ENCODE measurements around the gene ADISSP. TPM values are rescaled to one million over a fixed set of nuclear protein-coding genes. Genes with fewer than 3 reads are reported as not detected.
A peak's percentile ranks its signal among the peaks of the same experiment; 100 is the strongest.

The ADISSP gene
- total RNA-seq, 1 donor from 2014 or later, result 10.2 TPM

DNA sequence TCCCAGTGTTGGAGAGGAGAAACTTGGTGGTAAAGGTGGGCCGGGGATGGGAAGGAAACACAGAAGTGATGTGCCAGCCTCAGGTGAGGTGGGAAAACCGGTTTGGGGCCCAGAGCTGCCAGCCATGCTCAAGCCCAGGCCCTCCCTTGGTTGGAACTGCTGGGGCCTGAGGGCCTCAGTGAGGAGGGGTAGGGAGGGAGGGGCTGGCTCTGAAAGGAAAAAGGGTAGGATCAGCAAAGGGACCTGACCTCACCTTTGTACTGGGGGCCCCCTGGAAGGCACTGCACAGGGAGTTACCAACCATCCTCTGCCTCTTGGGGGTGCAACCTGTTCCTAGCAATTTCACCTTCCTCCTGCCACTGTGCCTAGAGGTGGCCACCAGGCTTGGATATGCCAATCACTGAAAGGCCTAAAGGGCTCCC lies 15.5 kb upstream of the ADISSP start:
- intact Hi-C loops (cut with micrococcal nuclease), result no loop called here
- Histone ChIP-seq H3K9me3 (replicated peaks) (no peaks in the 10 kb centered on the region), H3K27ac (replicated peaks) (no peak overlapping the region), H3K4me3 (no peak overlapping the region), H3K4me1 (peaks cover 57% of the 10 kb centered on the region), H3K27me3 (ENCODE audit: low read depth) (no peaks in the 10 kb centered on the region), H3K36me3 (peaks cover 6% of the 10 kb centered on the region)
- TF ChIP-seq, protein P1, sequence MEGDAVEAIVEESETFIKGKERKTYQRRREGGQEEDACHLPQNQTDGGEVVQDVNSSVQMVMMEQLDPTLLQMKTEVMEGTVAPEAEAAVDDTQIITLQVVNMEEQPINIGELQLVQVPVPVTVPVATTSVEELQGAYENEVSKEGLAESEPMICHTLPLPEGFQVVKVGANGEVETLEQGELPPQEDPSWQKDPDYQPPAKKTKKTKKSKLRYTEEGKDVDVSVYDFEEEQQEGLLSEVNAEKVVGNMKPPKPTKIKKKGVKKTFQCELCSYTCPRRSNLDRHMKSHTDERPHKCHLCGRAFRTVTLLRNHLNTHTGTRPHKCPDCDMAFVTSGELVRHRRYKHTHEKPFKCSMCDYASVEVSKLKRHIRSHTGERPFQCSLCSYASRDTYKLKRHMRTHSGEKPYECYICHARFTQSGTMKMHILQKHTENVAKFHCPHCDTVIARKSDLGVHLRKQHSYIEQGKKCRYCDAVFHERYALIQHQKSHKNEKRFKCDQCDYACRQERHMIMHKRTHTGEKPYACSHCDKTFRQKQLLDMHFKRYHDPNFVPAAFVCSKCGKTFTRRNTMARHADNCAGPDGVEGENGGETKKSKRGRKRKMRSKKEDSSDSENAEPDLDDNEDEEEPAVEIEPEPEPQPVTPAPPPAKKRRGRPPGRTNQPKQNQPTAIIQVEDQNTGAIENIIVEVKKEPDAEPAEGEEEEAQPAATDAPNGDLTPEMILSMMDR (IDR thresholded peaks at IDR 0.05; ENCODE audit: borderline replicate concordance), result no peak
- no peak for DNase-seq

DNA sequence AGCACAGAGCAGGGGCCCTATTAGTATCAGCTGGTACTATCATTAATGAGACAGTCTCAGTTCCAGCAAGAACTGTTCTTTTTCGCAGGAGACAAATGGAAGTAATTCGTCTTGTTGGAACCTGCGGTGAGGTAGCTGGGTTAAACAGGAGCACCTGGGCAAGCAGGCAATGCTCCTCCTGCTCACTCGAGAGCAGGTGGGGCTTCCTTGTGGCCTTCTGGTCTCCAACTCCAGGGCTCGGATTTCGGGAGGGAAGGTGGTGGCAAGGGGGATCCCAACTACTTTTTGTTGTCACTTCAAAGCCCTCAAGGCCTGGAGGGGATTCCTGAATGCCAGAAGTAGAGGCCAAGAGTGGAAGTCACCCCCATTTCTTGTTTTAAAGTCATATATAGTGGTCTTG lies 15.0 kb upstream of the ADISSP start:
- intact Hi-C loops (cut with micrococcal nuclease), result no loop called here
- Histone ChIP-seq H3K27ac (replicated peaks) (no peak overlapping the region), H3K9me3 (replicated peaks) (no peaks in the 10 kb centered on the region), H3K4me3 (no peak overlapping the region), H3K4me1 (peaks cover 62% of the 10 kb centered on the region), H3K36me3 (peaks cover 6% of the 10 kb centered on the region), H3K27me3 (ENCODE audit: low read depth) (no peaks in the 10 kb centered on the region)
- TF ChIP-seq, protein P1 (IDR thresholded peaks at IDR 0.05; ENCODE audit: borderline replicate concordance), result no peak
- DNase-seq, result no peak

DNA sequence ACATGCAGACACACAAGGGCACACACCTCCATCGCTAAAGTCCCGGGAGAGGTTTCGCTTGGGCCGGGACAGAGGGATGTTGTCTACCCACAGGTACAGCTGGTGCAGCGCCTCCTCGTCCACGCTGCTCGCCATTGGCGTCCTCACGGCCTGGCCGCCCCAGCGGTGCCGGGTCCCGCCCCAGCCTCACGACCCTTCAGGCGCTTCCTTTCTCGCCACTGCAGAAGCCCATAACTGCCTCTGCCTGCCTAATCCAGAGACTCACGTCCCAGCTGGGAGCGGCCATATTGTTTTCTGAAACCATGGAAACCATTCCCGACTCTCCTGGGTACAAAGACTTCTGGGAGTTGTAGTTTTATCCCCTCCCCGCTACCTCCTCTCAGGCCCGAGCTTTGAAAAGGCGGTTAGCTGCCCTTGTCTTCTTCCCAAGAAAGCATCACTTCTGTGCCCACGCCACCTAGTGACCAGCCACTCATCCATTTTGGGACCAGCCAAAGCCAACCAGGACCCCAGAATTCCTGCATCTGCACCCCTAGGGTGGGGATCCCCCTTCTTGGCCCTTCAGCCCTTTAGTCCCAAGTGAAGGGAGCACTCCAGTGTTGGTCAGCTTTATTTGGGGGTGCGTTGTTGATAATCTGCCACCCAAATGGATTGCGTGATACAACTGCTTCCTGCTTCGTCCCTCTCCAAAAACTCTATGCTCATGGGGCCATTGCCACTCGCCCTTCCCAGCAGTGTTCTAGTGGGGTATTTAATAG lies 13.8 kb upstream of the ADISSP start, which contains the start of gene SPEF1:
TSS of gene SPEF1 (minus strand) at position 296 of the 758 bp plus-strand sequence. CDS start at position 135, 161 bp downstream.
- peaks cover 6% of the 10 kb centered on the region for H3K36me3 ChIP-seq
- H3K4me1 ChIP-seq, result peaks cover 61% of the 10 kb centered on the region
- no peaks in the 10 kb centered on the region for H3K9me3 ChIP-seq (replicated peaks)
- intact Hi-C loops (cut with micrococcal nuclease), result no loop called here
- H3K4me3 ChIP-seq, result peak within 1 kb of the TSS; percentile 66
- DNase-seq, result peak; percentile 62
- H3K27me3 ChIP-seq (ENCODE audit: low read depth), result no peaks in the 10 kb centered on the region
- TF ChIP-seq, protein P1 (IDR thresholded peaks at IDR 0.05; ENCODE audit: borderline replicate concordance), result peak; percentile 44
- H3K27ac ChIP-seq (replicated peaks), result peak within 1 kb of the TSS; percentile 62

DNA sequence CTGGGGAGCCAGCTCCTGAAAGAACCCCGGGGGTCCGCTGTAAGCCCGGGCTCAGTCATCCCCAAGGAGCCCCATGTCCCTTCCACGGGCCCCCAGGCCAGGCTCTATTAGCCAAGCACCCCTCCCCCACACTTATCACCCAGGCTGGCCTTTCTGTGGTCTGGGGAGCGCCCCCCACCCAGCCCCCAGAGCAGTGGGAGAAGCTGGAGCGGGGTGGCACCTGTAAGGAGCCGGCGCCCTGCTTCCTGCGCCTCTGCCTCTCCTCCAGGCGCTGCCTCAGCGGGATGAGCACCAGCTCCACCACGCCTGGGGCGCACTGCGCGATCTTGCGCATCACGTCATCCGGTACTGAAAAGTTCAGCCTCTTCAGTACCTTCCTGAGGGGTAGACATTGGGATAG lies 11.4 kb upstream of the ADISSP start:
- intact Hi-C loops (cut with micrococcal nuclease), result no loop called here
- Histone ChIP-seq H3K27me3 (ENCODE audit: low read depth) (no peaks in the 10 kb centered on the region), H3K4me1 (peaks cover 38% of the 10 kb centered on the region), H3K27ac (replicated peaks) (no peak overlapping the region), H3K36me3 (peaks cover under 1% of the 10 kb centered on the region), H3K4me3 (no peak overlapping the region), H3K9me3 (replicated peaks) (no peaks in the 10 kb centered on the region)
- TF ChIP-seq, protein P1 (IDR thresholded peaks at IDR 0.05; ENCODE audit: borderline replicate concordance), result no peak
- DNase-seq, result no peak

DNA sequence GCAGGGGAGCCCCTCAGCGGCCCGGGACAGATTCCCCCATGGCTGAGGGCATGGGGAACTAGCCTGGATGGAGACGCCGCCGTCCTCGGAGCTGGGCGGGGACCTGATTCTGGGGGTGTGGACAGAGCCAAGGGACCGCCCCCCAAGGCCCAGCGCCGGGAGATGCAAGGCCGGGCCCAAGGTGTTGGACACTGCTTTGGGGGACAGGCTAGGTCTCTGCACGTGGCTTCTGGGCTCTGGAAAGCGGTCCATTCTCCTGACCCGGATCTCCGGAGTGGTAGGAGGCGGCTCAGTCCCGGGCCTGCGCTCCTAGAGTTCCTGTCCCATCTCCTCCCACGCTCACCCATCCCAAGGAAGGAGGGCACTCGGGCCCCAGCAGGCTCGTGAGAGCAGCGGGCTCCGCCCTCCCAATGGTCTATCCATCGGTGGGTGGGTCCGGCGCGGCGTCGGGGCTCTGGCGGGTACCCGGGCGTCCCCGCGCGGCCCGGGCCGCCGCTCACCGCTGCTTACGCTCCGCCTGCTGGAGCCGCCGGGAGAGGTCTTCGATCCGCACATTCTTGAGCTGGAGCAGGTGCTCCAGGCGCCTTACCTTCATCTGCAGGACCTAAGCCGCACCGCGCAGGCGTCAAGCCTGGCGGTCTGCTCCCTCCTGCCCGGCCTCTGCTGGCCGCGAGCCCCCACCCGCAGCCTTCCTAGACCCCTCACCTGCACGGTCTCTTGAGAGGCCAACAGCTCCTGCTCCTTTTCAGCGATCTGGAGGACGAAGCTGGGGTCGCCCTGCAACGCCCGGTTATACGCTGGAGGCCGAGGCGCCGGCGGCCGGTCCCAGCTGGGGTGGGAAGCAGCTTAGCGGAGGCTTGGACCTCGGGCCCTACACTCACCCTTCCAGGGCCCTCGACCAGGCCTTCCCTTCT lies 10.4 kb upstream of the ADISSP start:
- TF ChIP-seq, protein P1 (IDR thresholded peaks at IDR 0.05; ENCODE audit: borderline replicate concordance), result no peak
- H3K36me3 ChIP-seq, result no peaks in the 10 kb centered on the region
- H3K4me3 ChIP-seq, result peak overlapping the region; percentile 69
- H3K9me3 ChIP-seq (replicated peaks), result no peaks in the 10 kb centered on the region
- peaks cover 29% of the 10 kb centered on the region for H3K4me1 ChIP-seq
- intact Hi-C loops (cut with micrococcal nuclease), result no loop called here
- no peaks in the 10 kb centered on the region for H3K27me3 ChIP-seq (ENCODE audit: low read depth)
- DNase-seq, result peak; percentile 77
- H3K27ac ChIP-seq (replicated peaks), result peak overlapping the region; percentile 16
